Testis (tissue), 2 donors: Measurements from ENCODE around the gene ADGRB3.

Experiments used
- POLR2A ChIP-seq: fragments of 450-650 bp; IDR thresholded peaks from one replicate; pipeline ENCODE4 v1.6.1; 2017; ENCODE audit warnings: antibody characterized with exemption, mild to moderate bottlenecking, moderate library complexity
- TF ChIP-seq, protein P1 (sequence below), 3 experiments: fragments of 450-650 bp in 2 of 3; fragments of 200-600 bp in 1 of 3; sonication (generic) in 1 of 3; IDR thresholded peaks; one replicate each; pipeline ENCODE4 v1.5.1; 2016 to 2019; ENCODE audit warnings: antibody characterized with exemption in 3 of 3, mild to moderate bottlenecking in 2 of 3, moderate library complexity in 1 of 3

GRCh38 chr6:68743099-68743498 is 108.0 kb downstream of the ADGRB3 start:
- TF ChIP-seq, protein P1, sequence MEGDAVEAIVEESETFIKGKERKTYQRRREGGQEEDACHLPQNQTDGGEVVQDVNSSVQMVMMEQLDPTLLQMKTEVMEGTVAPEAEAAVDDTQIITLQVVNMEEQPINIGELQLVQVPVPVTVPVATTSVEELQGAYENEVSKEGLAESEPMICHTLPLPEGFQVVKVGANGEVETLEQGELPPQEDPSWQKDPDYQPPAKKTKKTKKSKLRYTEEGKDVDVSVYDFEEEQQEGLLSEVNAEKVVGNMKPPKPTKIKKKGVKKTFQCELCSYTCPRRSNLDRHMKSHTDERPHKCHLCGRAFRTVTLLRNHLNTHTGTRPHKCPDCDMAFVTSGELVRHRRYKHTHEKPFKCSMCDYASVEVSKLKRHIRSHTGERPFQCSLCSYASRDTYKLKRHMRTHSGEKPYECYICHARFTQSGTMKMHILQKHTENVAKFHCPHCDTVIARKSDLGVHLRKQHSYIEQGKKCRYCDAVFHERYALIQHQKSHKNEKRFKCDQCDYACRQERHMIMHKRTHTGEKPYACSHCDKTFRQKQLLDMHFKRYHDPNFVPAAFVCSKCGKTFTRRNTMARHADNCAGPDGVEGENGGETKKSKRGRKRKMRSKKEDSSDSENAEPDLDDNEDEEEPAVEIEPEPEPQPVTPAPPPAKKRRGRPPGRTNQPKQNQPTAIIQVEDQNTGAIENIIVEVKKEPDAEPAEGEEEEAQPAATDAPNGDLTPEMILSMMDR (IDR thresholded peaks at IDR 0.05): no peak
- TF ChIP-seq POLR2A: no peak
